ENCODE data around the gene ASCL4.

Gene ASCL4

DNA sequence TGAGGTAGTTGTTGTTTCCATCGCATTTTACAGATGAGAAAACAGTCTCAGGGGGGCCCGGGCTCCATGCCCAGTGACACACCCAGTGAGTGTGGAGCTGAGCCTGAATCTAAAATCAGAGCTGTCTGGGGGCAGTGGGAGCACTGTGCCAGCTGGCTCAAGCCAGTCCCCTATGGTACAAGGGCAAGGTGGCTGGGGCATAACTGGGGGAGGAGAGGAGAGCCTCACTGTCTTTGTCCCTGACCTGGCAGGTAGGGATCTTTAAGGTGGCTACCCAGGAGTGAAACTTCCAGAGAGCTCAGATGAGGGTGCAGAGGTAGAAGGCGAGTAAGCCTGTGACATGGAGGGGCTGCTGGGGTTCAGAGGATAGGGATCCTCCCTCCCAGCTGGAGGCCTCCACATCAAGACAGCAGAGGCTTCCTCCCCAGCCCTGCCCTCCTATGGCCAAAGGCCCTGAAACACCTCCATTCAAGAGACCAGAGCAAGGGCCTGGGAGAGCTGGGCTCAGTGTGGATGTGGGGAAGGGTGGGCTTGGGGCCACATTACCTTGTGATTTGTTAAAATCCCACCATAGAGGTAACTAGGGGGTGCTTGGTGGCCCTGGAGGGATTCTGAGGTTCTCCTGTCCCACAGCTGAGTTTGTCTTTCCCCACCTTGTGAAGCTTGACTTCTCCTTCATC, 33.1 kb downstream of the ASCL4 start:
- no peak overlapping the region for H3K4me3 ChIP-seq (ENCODE audit: low read depth, low read length)
- TF ChIP-seq, protein P1, sequence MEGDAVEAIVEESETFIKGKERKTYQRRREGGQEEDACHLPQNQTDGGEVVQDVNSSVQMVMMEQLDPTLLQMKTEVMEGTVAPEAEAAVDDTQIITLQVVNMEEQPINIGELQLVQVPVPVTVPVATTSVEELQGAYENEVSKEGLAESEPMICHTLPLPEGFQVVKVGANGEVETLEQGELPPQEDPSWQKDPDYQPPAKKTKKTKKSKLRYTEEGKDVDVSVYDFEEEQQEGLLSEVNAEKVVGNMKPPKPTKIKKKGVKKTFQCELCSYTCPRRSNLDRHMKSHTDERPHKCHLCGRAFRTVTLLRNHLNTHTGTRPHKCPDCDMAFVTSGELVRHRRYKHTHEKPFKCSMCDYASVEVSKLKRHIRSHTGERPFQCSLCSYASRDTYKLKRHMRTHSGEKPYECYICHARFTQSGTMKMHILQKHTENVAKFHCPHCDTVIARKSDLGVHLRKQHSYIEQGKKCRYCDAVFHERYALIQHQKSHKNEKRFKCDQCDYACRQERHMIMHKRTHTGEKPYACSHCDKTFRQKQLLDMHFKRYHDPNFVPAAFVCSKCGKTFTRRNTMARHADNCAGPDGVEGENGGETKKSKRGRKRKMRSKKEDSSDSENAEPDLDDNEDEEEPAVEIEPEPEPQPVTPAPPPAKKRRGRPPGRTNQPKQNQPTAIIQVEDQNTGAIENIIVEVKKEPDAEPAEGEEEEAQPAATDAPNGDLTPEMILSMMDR (IDR thresholded peaks at IDR 0.05; ENCODE audit: borderline replicate concordance, insufficient read depth, low read depth, low read length) = no peak

DNA sequence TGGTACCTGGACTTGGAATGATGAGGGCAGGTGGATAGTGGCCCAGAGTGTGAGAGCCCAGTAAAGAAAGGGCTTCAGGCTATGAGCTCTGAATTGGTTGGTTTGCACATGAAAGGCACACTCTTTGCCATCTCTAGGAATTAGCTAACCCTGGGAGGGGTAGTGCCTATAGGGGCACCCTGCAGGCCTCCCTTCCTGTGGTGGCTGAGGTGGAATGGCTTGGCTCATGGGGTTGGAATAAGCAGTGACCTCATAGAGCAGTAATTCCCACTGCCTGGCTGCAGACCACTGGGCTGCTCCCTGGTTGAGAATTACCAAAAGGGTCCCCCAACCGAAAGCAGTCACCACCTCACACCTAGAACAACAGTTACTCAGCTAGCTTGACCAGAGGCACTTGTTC, 42.7 kb downstream of the ASCL4 start:
- H3K4me3 ChIP-seq (ENCODE audit: low read depth, low read length) = no peak overlapping the region
- TF ChIP-seq, protein P1 (IDR thresholded peaks at IDR 0.05; ENCODE audit: borderline replicate concordance, insufficient read depth, low read depth, low read length) = no peak

DNA sequence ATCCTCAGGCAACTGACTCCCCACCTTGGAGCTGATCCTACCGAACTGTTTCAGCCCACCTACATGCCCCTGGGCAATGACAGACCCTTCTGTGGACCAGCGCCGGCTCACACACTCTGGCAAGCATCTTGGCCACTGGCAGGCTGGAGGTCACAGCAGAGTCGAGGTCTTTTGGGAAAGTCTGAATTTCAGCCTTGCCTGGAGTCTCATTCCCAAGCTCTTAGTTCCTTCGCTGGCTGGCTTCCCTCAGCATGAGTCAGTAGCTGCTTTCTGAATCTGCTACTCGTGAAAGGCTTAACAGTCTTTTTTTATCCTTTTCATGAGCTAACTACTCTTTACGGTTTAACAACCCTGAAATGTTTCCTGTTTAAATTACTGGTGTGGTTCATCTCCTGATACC, 44.5 kb downstream of the ASCL4 start:
- TF ChIP-seq, protein P1 (IDR thresholded peaks at IDR 0.05; ENCODE audit: borderline replicate concordance, insufficient read depth, low read depth, low read length) = no peak
- H3K4me3 ChIP-seq (ENCODE audit: low read depth, low read length) = no peak overlapping the region

DNA sequence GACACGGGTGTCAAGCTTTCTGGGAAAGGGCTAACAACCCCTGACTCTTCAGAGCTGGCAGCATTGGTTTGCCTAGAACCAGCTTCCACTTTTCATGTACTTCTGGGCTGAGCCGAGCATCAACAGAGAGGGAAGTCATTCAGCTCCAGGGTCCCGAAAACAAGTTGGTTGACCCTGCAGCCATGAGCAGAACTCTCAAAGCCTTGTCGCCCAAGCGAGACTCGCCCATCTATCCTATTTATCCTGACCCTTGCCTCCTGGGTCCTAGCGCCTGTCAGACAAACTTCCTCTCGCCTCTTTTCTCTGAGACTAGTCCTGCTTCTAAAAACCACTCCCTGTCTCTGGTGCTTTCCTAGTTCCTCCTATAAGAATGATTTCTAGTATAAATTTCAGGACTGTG, 47.9 kb downstream of the ASCL4 start:
- TF ChIP-seq, protein P1 (IDR thresholded peaks at IDR 0.05; ENCODE audit: borderline replicate concordance, insufficient read depth, low read depth, low read length) = no peak
- H3K4me3 ChIP-seq (ENCODE audit: low read depth, low read length) = no peak overlapping the region
